SK-N-SH (cell line): ENCODE data around the gene ZNF593OS.

Source experiments
- CTCF ChIP-seq: fragments of 200-600 bp; sonication (generic); IDR thresholded peaks from 2 replicates; pipeline ENCODE4 v1.6.1; 2017; ENCODE audit warnings: antibody characterized with exemption, mild to moderate bottlenecking, moderate library complexity
- NFIC ChIP-seq: IDR thresholded peaks from 2 replicates; pipeline ENCODE4 v1.4.0; 2012; ENCODE audit warnings: borderline replicate concordance

GRCh38 chr1:26154750-26155149 lies 16.9 kb downstream of the ZNF593OS start:
- no peak for TF ChIP-seq NFIC
- no peak for TF ChIP-seq CTCF
